ENCODE data around the gene ALK. TPM values are rescaled to one million over a fixed set of nuclear protein-coding genes. Genes with fewer than 3 reads are reported as not detected.

Gene ALK
- polyA plus RNA-seq, 1 of the 3 experiments (the other 2 are of a cell fraction), result 0.30 TPM

GRCh38 chr2:29561628-29562027 is 359.8 kb downstream of the ALK start:
- Histone ChIP-seq H2AFZ (ENCODE audit: low read depth) (no peak overlapping the region), H3K4me2 (no peak overlapping the region), H4K20me1 (ENCODE audit: insufficient read depth) (no peaks in the 10 kb centered on the region), H3K9ac (no peak overlapping the region), H3K4me1 (ENCODE audit: control insufficient read depth in 1 of 2, insufficient read depth in 2 of 2, low read depth in 1 of 2, low read length in 1 of 2) (peaks cover 0 to 56% of the 10 kb centered on the region in 2 experiments; a peak in 2 of 4 replicates), H3K36me3 (replicated peaks in 1 of 2; ENCODE audit: control insufficient read depth in 1 of 2, insufficient read depth in 2 of 2, low read length in 1 of 2) (no peaks in the 10 kb centered on the region), H3K27ac (ENCODE audit: low read depth in 2 of 2, low read length in 1 of 2) (peak overlapping the region in 1 of 2 experiments; percentile 100; a peak in 2 of 4 replicates), H3K79me2 (ENCODE audit: insufficient read depth) (no peaks in the 10 kb centered on the region), H3K4me3 (ENCODE audit: low read depth in 2 of 2, low read length in 1 of 2) (no peak overlapping the region), H3K9me2 (no peaks in the 10 kb centered on the region), H3K9me3 (no peaks in the 10 kb centered on the region), H3F3A (replicated peaks; ENCODE audit: insufficient read depth) (no peaks in the 10 kb centered on the region), H3K27me3 (ENCODE audit: insufficient read depth) (peaks cover 4% of the 10 kb centered on the region; the same call in 1 of the 2 replicates)
- no peak for DNase-seq
- TF ChIP-seq NFIC (IDR thresholded peaks at IDR 0.05; ENCODE audit: borderline replicate concordance), result no peak
- ChIA-PET POLR2A (interaction anchor here (1.0 to 1.4 kb wide), 3 partner anchors 14 to 52 kb away, joined by 3 to 5 read pairs (median 4); no protein-coding TSS in a partner anchor), CTCF (interaction anchor here (1.1 to 2.8 kb wide), 4 partner anchors 11 to 252 kb away, joined by 3 to 8 read pairs (median 6); no protein-coding TSS in a partner anchor)
- 54% methylated on average over 4 of the region's 4 CpGs for WGBS (ENCODE audit: low lambda C conversion rate)

- ChIA-PET CTCF (interaction anchor here (1.8 kb wide), 1 partner anchor 14 kb away, joined by 7 read pairs; no protein-coding TSS in a partner anchor), POLR2A (interaction anchor here (1.2 to 1.4 kb wide), 2 partner anchors 18 to 53 kb away, joined by 4 to 5 read pairs; no protein-coding TSS in a partner anchor)
- H3K9ac ChIP-seq, result no peak overlapping the region
- no peaks in the 10 kb centered on the region for H3K36me3 ChIP-seq (replicated peaks in 1 of 2; ENCODE audit: control insufficient read depth in 1 of 2, insufficient read depth in 2 of 2, low read length in 1 of 2)
- peaks cover 0 to 56% of the 10 kb centered on the region in 2 experiments; a peak in 2 of 4 replicates for H3K4me1 ChIP-seq (ENCODE audit: control insufficient read depth in 1 of 2, insufficient read depth in 2 of 2, low read depth in 1 of 2, low read length in 1 of 2)
- no peak overlapping the region for H3K4me2 ChIP-seq
- WGBS (ENCODE audit: low lambda C conversion rate), result 64% methylated on average over 6 of the region's 6 CpGs
- DNase-seq, result no peak
- H3K27me3 ChIP-seq (ENCODE audit: insufficient read depth), result peaks cover 4% of the 10 kb centered on the region; the same call in 1 of the 2 replicates
- no peak overlapping the region for H2AFZ ChIP-seq (ENCODE audit: low read depth)
- H3K9me3 ChIP-seq, result no peaks in the 10 kb centered on the region
- peak overlapping the region in 1 of 2 experiments; percentile 100; a peak in 2 of 4 replicates for H3K27ac ChIP-seq (ENCODE audit: low read depth in 2 of 2, low read length in 1 of 2)
- no peaks in the 10 kb centered on the region for H3F3A ChIP-seq (replicated peaks; ENCODE audit: insufficient read depth)
- H3K4me3 ChIP-seq (ENCODE audit: low read depth in 2 of 2, low read length in 1 of 2), result no peak overlapping the region
- H3K9me2 ChIP-seq, result no peaks in the 10 kb centered on the region
- no peaks in the 10 kb centered on the region for H4K20me1 ChIP-seq (ENCODE audit: insufficient read depth)
- H3K79me2 ChIP-seq (ENCODE audit: insufficient read depth), result no peaks in the 10 kb centered on the region
- TF ChIP-seq MXI1 (IDR thresholded peaks at IDR 0.05; ENCODE audit: low read depth, low read length) (0 out of 2 replicates have a peak, but pooled peaks have one; percentile 18), TEAD4 (IDR thresholded peaks at IDR 0.05; ENCODE audit: borderline replicate concordance, insufficient read depth) (no peak), RCOR1 (IDR thresholded peaks at IDR 0.05; ENCODE audit: low read length) (peak; percentile 18; the same call in 1 of the 2 replicates), EP300 (IDR thresholded peaks at IDR 0.05; ENCODE audit: borderline replicate concordance in 1 of 2, low read depth in 1 of 2, low read length in 1 of 2) (peak in 1 of 2 experiments; percentile 32; a peak in 1 of 4 replicates)
These were observed 360.2 kb downstream of the ALK start for GRCh38 chr2:29561181-29561580.

- Histone ChIP-seq H3K4me2 (no peak overlapping the region), H3F3A (replicated peaks; ENCODE audit: insufficient read depth) (no peaks in the 10 kb centered on the region), H3K4me3 (ENCODE audit: low read depth in 2 of 2, low read length in 1 of 2) (no peak overlapping the region), H3K4me1 (ENCODE audit: control insufficient read depth in 1 of 2, insufficient read depth in 2 of 2, low read depth in 1 of 2, low read length in 1 of 2) (peaks cover 0 to 53% of the 10 kb centered on the region in 2 experiments; a peak in 2 of 4 replicates), H3K79me2 (ENCODE audit: insufficient read depth) (no peaks in the 10 kb centered on the region), H3K9me3 (no peaks in the 10 kb centered on the region), H3K9ac (no peak overlapping the region), H3K27me3 (ENCODE audit: insufficient read depth) (peaks cover 4% of the 10 kb centered on the region; the same call in 1 of the 2 replicates), H3K36me3 (replicated peaks in 1 of 2; ENCODE audit: control insufficient read depth in 1 of 2, insufficient read depth in 2 of 2, low read length in 1 of 2) (no peaks in the 10 kb centered on the region), H2AFZ (ENCODE audit: low read depth) (no peak overlapping the region), H4K20me1 (ENCODE audit: insufficient read depth) (no peaks in the 10 kb centered on the region), H3K27ac (ENCODE audit: low read depth in 2 of 2, low read length in 1 of 2) (peak overlapping the region in 1 of 2 experiments; percentile 2; a peak in 1 of 4 replicates), H3K9me2 (no peaks in the 10 kb centered on the region)
- DNase-seq, result no peak
- WGBS (ENCODE audit: low lambda C conversion rate), result 47% methylated on average over 5 of the region's 5 CpGs
- POLR2A ChIA-PET, result no interaction called here
- TF ChIP-seq REST (IDR thresholded peaks at IDR 0.05; ENCODE audit: low read depth, low read length) (no peak), YY1 (IDR thresholded peaks at IDR 0.05; ENCODE audit: low read depth) (no peak), POLR2AphosphoS5 (IDR thresholded peaks at IDR 0.05; ENCODE audit: low read depth, low read length) (no peak), SIN3A (IDR thresholded peaks at IDR 0.05; ENCODE audit: borderline replicate concordance, low read depth, low read length) (no peak)
- CTCF ChIA-PET, result interaction anchor here (1.2 kb wide), 1 partner anchor 252 kb away, joined by 4 read pairs; no protein-coding TSS in a partner anchor
These were observed 360.8 kb downstream of the ALK start for GRCh38 chr2:29560566-29560965.
